HG03565 (cell line): Measurements from ENCODE around the gene PDHB.

ENCODE experiments used
- ATAC-seq: cut with Tn5 transposase; IDR thresholded peaks from one replicate; pipeline ENCODE4 v1.9.1; 2021; ENCODE audit warnings: mild to moderate bottlenecking, moderate library complexity; ENCODE audit not compliant: unreplicated experiment

The PDHB gene

DNA sequence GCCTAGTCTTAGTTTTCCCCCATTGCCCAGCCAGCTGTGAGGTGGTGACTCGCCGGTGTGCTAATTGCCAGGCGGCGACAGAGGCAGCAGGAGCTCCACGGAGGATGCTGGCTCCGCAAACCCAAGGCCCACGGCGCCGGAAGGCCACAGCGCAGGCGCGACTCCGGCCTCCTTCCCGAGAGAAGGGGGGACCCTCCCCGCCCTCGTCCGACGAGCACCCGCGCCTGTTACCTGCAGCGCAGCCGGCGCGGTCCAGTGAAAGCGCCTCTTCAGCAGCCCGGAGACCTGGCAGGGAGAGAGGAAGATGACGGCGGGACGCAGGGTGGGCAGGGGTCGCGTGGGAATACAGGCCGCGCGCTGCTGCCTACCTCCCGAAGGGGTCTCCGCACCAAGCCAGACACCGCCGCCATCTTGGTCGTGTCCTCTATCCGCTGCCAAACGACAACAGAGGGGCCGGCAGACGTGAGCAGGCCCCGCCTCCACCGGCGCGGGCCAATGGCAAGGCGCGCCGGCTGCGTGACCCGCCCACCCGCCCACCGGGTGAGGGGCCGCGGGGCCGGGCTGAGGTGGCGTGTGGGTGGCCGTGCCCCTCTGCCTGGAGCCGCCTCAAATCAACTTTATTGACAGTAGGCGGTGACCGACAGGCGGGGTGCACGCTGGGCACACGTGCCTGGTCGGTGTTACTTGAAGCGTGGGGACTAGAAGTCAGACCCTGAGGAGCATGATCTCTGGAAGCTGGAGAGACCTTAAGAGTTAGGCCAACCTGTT is at the start of gene PDHB:
Gene PDHB, minus strand, starts transcription at position 433 of the 768 bp plus-strand sequence. Its CDS starts 23 bp downstream, at position 410.
- ATAC-seq: peak; percentile 81

DNA sequence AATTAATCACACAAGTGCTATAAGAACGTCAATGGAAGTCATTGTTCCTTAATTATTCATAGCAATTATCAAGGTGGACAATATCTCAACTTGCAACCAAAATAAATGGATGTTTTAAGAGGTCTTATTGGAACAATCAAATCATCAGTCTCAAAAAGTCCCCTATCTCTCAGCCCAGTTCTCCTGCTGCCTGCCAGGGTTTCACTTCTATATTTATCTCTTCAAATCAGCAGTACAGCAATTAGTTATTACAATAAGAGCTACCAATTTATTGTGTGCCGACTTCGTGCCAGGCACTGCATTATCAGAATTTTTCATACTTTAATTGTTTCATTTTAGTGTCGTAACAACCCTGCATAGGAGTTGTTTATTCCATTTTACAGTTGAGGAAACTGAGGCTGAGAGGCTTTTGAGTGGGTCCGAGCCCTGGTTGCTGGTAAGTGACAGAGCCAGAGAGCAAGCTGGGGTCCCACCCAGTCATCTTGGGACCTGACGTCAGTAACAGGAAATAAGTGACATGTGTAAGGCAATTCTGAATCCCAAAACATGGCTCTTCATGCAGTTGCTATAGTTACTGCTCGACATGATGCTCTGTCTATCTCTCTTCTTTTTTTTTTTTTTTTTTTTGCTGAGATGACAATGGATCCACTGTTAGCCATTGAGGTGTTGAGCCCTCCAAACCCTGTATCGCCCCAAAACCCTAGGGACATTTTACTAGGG is 49.4 kb upstream of the PDHB start:
- ATAC-seq: no peak

DNA sequence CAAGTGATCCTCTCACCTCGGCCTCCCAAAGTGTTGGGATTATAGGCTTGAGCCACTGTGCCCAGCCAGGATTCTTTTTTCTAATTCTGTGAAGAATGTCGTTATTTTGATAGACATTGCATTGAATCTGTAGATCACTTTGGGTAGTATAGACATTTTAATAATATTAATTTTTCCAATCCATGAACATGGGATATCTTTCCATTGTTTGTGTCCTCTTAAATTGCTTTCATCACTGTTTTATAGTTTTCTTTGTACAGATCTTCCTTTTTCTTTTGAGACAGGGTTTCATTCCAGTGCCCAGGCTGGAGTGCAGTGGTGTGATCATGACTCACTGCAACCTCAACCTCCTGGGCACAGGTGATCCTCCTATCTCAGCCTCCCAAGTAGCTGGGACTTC is 46.7 kb upstream of the PDHB start:
- ATAC-seq: no peak

DNA sequence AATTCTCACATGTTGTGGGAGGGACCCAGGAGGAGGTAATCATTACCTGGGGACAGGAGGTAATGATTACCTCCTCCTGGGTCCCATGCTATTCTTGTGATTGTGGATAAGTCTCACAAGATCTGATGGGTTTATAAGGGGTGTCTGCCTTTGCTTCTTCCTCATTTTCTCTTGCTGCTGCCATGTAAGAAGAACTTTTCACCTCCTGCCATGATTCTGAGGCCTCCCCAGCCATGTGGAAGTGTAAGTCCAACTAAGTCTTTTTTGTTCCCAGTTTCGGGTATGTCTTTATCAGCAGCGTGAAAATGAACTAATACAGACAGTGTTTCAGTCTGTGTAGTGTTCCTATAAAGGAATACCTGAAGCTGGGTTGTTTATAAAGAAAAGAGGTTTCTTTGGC is 45.1 kb upstream of the PDHB start:
- ATAC-seq: no peak

DNA sequence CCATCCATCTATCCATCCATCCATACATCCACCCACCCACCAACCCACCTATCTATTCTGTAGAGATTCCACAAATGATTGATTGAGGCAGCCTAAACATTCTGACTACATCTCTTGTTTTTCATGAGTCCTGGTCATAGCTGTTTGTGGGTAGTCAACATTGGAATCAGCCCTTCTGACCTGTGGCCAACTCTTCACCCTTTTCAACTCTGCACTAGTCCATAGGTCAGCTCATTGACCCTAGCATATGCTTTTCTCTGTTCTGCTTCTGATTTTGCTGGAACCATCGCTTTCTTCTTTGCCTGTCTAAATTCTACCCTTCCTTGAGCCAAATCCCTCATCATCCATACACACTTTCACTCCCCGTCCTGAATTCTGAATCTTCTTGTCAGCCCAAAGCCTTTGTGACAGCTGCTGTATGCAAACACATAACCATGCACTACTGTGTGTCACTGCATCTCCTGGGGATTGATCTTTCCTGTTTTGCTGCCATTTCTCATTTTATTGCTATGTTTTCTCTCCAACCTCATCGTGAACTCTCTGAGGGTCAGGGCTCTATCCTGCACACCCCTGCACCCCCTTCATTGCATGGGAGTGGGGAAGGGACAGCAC is 41.4 kb upstream of the PDHB start:
- ATAC-seq: no peak

DNA sequence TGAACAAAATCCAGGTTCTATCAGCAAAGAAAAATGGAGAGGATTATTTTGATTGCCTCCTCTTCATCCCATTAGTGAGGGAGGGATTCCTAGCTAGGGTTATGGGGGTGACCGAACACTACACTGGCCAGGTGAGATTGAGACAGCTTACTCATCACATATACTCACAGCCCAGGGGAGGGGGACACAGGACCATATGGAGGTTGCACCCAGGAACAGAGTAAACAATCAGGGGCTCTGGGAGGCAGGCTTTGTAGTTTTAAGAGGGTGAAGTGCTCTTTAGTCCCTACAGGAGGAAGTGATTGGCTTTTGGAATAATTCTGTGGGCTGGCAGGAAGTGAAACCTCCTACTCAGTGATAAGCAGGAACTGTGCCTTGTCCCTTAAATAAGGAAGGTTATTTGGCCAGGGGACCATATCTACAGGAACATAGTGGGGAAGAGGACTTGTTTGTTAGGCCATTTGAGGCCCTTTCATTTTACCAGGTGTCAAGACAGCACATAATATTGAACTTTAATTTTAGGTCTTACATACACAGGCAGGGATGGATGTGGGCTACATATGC is 40.8 kb upstream of the PDHB start:
- ATAC-seq: no peak

DNA sequence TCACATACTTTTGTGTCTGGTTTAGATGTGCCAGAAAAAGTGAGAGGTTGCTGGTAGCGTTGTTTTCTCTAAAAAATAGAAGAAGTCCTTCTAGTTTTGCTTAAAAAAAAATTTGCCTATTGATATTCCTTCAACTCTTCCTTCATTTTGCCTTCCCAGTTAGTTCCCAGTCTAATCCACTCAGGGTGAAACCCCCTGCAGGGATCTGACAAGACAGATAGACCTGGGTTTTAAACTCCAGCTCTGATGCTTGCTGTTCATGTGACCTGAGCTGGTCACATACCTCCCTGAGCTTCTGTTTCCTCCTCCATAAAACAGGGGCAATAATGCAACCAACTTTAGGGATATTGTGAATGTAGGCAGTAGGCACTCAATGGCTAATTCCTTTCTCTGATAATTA is 39.6 kb upstream of the PDHB start:
- no peak for ATAC-seq

DNA sequence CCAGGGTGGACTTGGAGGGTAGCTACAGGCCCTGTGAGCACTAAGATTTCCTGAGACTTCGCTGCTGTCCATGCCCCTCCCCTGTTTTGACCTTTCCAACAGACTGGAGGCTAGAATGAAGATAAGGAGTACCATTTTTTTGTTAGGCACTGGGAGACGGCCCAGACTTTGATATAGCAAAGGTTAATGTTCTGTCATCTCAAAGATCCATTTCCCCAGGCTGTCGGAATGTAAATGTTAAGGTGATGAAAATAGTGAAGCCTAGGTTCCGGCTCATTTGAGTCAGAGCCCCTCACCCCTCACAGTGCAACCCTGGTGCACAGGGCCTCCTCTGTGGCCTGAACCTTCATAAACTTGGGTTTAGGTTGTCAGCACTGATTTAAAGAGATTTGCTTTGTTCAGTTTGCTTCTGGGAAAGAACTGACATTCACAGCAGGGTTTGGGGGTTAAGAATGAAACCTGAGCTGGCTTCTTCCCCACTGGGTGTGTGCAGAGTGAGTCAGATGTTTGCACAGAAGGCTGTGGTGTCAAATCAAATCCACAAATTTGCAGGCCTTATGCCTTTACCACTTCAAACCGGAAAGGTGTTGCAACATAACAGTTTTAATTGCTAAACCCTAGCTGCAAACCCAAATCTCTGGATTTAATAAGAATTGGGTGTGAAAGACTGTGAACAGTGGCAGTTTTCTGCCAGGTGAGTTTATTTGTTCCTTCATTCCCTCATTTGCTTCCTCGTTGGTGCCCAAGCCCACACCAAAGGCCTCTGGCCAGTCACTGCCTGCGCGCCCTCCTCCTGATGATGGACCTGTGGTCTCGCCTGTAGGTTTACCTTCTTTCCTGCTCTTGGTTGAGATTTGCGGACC is 37.6 kb upstream of the PDHB start:
- ATAC-seq: no peak

DNA sequence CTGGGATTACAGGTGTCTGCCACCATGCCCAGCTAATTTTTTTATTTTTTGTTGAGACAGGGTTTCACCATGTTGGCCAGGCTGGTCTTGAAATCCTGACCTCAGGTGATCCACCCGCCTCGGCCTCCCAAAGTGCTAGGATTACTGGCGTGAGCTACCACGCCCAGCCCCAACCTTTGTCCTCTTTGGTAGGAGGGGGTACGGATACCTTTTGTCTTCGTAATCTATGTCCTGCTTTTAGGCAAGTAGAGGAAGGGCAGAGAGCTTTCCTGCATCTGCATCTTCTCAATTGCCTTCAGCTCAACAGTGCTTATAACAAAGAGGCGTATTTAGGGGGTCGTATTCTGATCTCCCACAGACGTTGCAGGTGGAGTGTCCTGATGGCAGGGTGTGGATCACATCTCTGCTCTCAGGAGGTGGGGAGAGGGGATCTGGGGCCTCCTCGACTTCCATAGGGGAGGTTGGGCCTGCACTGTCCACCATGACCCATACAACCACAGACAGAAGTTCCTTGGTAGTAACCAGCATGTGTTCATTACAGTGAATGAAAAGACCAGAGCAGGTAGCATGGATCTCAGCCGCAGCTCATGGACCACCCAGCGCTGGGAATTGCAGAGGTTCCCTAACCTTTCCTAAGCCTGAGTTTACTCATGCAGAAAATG is 36.9 kb upstream of the PDHB start:
- no peak for ATAC-seq

DNA sequence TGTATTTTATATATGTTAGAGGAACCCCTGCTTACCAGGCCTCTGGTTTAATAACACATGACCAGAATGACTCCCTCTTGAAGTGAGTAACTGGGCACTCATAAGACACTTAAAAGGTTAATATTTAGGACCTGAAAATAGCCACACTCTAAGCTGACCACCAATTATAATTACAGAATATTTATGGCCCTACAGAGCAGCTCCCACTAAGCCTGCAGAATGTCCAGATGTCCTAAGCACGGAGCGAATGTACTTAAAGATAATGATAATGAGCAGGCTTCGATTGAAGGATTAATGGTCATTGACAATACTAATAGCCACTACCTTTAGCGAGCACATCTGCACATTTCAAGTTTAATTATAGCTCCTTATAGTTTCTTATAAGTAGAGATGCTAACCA is 35.5 kb upstream of the PDHB start:
- ATAC-seq: no peak

DNA sequence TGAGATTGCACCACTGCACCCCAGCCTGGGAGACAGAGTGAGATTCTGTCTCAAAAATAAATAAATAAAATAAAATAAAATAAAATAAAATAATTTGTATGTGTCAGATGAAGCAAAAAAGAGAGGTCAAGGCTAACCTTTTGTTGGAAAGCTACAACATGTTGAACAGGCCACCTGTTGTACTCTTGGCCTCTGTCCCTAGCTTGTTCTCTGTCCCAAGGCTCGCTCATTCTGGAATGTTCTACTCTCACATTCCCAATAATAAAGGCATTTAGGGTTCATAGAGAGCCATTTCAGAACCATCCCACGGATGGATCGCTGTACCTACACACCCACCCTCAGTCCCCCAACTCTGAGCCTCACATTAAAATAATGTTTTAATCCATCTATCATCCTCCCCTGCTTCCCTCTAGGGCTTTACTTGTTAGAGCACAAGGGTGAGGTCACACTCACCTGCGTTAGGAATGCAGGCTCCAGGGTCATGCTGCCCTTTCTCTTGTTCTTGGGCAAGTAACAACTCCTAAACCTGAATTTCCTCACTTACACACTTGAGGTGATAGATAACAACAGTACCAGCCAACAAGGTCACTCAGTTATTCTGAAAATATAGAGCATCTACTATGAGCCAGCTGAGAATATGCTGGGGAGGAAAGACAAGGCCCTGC is 33.4 kb upstream of the PDHB start:
- no peak for ATAC-seq

DNA sequence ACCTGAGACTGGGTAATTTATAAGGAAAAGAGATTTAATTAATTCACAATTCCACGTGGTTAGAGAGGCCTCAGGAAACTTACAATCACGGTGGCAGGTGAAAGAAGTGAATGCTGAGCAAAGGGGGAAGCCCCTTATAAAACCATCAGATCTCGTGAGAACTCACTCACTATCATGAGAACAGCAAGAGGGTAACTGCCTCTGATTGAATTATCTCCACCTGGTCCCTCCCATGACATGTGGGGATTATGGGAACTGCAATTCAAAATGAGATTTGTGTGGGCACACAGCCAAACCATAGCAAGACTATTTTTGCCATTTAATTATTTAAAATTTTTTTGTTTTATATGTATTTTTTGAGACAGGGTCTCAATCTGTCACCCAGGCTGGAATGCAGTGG is 31.2 kb upstream of the PDHB start:
- no peak for ATAC-seq

DNA sequence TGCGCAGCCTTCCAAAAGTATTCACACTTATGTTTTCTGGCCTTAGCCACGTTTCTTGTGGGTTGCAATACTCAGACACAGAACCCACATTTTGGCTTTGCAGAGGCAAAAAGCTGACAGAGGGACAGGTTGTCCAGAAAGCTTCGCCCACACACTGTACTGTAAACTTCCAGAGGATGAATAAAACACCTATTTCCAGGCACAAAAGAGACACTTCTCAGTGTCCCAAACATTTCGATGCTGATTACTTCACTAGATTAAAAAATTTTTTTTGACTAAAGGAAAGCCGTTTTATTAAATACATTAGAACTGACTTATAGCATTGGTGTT is 30.3 kb upstream of the PDHB start:
- no peak for ATAC-seq

DNA sequence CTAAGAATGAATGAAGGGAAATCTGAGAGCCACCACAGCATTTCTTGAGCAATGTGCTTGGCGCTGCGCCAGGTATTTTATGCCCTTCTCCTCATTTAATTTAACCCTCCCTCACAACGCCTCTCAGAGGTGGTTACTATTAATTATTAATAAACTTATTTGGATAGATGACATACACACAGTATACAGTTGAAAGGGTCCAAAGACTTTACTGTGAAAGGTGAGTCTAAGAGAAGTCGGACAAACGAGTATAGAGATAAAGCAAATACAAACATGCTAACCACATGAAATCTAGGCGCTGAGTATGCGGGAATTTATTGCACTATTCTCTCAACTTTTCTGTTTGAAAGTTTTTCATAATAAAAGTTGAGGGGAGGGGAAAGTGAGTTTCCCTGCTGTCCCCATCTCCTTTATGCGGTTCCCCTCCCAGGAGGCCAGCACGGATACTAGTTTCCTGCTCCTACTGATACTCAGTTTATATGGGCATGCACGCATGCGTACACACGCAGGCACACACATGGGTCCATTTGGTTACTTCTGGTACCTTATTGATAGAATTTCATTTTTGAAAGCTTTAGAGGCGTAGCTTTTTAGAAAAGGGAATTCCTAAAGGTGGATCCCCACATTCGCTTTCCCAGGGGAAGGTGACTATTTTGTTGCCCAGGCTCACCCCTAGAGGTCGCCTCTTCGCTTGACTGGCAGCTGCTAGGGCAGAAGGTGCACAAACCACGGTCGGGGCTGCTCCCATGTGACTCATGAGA is 29.7 kb upstream of the PDHB start:
- peak; percentile 84 for ATAC-seq

DNA sequence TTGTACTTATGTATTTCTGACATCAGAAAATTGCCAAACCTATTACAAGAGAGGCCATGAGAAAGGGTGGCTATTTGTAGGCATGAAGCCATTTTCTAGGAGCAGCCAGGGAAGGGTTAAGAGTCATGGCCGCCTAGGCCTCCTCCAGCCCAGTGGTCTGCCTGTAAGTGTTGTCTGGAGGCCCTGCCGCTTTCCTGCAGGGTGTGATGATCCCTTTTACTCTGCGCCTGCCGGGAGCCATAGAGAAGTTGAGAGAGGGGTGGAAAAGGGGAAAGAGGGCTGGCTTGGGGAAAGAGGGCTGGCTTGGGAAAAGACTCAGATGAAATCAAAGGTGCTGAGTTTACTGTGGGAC is 29.2 kb upstream of the PDHB start:
- ATAC-seq: no peak

DNA sequence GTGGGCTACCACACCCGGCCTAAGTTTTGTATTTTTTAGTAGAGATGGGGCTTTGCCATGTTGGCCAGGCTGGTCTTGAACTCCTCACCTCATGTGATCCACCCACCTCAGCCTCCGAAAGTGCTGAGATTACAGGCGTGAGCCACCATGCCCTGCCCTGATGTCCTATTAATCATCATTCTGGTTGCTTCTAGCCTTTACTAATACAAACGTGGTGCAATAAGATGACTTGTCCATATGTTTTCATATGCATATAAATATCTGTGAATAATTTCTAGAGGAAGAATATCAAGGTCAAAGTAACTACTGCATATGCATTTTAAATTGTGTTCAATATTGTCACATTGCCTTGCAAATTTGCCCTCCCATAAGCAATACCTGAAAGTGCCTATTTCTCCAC is 25.5 kb upstream of the PDHB start:
- no peak for ATAC-seq

DNA sequence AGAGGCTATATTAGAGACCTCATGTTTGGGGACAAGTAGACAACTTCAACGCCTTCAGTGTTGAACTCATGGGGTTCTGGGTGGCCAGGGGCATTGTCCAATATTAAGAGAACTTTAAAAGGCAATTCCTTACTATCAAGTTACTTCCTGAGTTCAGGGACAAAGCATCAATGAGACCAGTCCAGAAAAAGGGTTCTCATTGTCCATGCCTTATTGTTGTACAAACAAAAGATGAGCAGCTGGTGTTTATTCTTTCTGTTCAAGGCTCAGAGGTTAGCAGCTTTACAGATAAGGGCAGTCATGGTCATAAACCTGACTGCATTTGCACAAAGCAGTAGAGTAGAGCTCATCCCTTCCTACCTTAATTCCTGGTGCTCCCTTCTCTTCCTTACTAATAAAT is 18.5 kb upstream of the PDHB start:
- no peak for ATAC-seq

DNA sequence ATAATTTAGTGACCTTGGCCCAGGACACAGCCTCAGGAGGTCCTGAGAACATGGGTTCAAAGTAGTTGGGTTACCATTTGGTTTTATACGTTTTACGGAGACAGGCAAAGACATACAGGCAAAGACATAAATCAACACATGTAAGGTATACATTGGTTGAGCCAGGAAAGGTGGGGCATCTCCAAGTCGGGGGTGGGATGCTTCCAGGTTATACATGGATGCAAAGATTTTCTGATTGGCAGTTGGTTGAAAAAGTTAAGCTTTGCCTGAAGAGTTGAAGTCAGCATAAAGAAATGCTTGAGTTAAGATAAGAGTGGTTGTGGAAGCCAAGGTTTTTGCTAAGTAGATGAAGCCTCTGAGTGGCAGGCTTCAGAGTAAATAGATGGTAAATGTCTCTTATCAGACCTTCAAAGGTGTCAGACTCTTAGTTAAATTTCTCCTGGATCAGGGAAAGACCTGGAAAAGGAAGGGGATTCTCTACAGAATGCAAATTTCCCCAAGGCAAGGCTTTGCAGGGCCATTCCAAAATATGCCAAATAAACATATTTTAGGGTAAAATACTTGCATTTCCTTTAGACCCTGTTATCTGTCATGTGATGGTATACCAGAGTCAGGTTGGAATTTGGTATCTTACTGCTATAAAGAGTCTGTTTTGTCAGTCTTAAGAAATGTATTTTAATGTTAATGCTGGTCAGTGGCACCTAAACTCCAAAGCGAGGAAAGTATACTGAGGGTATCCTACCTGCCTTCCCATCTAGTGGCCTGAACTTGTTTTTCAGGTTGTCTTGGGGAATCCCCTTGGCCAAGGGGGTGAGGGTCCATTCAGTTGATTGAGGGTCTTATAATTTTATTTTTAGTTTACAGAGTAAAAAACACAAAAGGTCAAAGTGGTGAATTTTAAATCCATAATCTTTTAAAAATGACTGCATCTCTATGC is 8.2 kb upstream of the PDHB start:
- no peak for ATAC-seq
